CD4-positive, alpha-beta T cell treated with Interleukin-17A for 4 hours (primary cell): Measurements from ENCODE around the gene PTCSC3.
"Not testable (repeated sequence)": the region's sequence is repeated elsewhere in the genome, so short reads cannot be mapped to it uniquely, and the experiment has no call there.

Source experiments
- DNase-seq: peaks from one replicate; pipeline ENCODE4 v3.0.0-alpha.2; 2020; ENCODE audit warnings: mixed read lengths

PTCSC3 gene

GRCh38 chr14:36171607-36172006 lies 4.9 kb downstream of the PTCSC3 start:
- DNase-seq: no peak

GRCh38 chr14:36167431-36167830 lies 9.1 kb downstream of the PTCSC3 start:
- no peak for DNase-seq

GRCh38 chr14:36163451-36163850 lies 13.1 kb downstream of the PTCSC3 start:
- DNase-seq: no peak

- DNase-seq: no peak
These were observed 14.3 kb downstream of the PTCSC3 start for GRCh38 chr14:36162267-36162666.

- DNase-seq: no peak
These were observed 14.7 kb downstream of the PTCSC3 start for GRCh38 chr14:36161776-36162175.

- no peak for DNase-seq
These were observed 25.2 kb downstream of the PTCSC3 start for GRCh38 chr14:36151335-36151734.

DNA sequence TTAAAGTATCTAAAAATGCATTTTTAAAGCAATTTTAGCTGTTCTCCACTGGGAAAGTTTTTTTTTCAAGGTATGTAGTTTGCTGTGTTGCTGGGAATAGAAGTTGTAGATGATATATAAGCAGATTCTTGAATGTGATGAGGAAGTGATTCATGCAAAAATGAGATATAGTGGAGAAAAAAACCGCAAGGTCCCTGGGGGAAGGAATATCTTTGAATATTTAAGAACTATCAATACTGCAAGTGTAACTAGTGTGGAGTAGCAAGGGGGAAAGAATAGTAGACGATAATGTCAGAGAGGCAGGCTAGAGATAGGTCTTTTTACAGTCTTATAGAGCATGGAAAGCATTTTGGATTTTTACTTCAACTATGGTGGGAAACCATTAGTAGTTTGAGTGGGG lies 42.5 kb downstream of the PTCSC3 start:
- no peak for DNase-seq

- no peak for DNase-seq
These were observed 43.7 kb downstream of the PTCSC3 start for GRCh38 chr14:36132826-36133225.

- DNase-seq: no peak
These were observed 46.3 kb downstream of the PTCSC3 start for GRCh38 chr14:36130186-36130585.

DNA sequence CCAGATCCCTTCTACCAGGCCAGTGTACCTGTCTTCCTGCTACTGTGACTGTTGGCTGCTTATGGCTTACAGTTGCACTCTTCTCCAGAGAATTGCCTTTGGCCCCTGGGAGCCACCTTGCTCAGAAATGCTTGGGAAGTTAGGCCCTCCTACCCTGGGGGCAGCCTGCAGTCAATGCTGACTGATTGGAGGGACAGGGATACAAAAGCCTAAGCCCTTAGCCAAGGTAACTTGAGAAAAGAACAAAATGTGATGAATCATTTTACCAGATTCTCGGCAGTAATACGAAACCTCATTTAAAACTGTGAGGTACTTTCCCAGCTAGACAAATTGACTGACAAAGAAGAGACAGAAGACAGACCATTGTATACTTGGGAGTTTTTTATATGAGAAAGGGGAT lies 47.3 kb downstream of the PTCSC3 start:
- DNase-seq: no peak

DNA sequence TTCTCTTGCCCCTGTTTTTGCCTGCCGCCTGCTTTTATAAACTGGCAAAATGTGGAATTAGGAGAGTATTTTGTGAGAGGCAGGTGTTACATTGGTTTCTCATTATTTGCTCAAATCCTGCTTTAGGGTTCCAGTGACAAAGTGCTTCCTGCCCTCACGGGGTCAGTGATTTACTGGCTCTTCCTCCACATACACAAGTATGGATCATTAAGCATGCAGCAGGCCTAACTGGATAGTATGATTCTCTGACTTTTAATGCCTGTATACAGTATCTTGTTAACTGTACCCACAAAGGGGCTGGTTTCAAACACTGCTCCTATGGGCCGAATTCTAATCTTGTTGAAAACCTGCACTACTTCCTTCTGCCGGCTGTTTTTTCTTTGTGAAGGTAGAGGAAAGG lies 63.2 kb downstream of the PTCSC3 start:
- DNase-seq: no peak

DNA sequence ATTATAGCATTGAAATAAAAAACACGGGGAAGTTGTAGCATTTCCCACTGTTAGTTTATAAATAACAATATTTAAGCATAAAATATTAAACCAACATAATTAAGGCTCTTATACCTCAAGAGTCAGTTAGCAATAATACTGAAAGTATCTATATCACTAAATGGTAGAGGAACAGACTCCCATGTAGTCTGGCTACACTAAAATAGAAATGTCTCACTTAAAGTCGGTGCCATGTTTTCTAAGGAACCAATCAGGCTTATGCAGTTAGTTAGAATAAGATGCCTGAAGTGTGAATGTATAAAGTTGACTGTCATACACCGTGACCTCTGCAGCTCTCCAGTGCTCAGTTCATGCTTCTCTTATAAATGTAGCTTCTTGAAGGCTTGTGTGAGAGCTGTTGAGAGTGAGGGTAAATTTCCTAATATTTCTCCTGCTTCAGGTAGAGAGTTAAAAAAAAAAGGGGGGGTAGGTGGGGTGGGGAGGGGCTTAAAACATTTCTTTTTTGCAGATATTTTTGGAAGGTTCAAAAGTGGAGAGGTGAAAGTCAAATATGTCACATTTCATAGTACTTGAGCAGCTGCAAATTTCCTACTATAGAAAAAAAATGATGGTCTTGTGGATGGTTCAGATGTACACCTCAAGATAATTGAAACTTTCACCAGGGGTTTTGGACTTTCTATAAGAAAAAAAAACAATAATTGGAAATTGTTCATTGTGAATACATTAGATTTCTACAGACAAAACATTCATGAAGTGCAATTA lies 64.5 kb downstream of the PTCSC3 start:
- DNase-seq: no peak

DNA sequence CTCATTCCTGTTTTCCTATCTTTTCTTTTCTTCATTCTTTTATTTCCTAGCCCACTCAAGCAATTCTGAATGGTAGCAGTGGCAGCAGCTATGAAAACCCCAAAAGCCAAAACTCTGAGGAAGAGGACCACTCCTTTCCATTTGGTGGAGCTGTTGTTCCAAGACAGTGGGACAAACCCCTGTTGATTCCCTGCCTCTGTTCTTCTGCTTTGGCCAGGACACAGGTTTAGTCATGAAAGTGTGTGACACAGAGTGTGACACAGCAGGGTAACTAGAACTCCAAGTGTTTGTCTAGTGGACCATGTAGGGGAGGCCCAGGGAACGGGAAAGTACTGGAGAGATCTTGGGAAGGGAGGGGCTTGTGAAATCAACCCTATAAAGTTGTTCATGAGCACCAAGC lies 71.1 kb downstream of the PTCSC3 start:
- no peak for DNase-seq

- DNase-seq: not testable (repeated sequence)
These were observed 72.3 kb downstream of the PTCSC3 start for GRCh38 chr14:36104258-36104657.

- no peak for DNase-seq
These were observed 76.9 kb downstream of the PTCSC3 start for GRCh38 chr14:36099619-36100018.

- DNase-seq: no peak
These were observed 79.2 kb downstream of the PTCSC3 start for GRCh38 chr14:36097356-36097755.

DNA sequence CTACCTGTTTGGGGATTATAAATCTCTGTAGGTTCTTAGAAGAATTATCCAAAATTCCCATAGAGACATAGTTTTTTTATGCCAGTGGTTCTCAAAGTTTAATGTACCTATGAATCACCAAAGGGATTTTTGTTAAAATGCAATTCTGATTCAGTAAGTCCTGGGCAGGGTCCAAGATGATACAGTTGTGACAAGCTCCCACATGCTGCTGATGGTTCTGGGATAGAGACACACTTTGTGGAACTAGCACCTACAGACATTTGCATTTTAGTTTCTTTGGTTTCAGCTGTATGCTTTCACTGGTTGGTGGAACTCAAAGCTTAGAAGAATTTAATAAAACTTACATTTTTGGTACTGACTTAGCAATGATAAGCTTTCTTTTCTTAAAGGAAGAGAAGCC lies 80.4 kb downstream of the PTCSC3 start:
- no peak for DNase-seq

GRCh38 chr14:36094963-36095362 lies 81.6 kb downstream of the PTCSC3 start:
- no peak for DNase-seq

DNA sequence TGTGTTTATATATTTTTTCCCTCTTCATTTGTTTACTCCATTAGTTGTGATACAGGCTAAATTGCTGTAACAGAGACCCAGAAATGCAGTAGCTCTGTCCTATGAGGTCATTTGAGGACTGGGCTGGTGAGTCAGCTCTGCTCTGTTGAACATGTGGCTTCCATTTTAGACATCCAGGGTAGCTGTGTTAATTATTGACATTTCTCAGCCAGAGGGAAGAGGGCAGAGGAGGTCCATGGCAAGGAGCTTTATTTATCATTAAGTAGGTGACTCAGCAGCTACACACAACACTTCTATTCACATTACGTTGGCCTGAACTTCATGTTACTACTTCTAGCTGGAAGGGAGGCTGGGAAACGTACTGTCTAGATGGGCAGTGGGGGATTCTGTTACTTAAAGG lies 85.4 kb downstream of the PTCSC3 start:
- no peak for DNase-seq

DNA sequence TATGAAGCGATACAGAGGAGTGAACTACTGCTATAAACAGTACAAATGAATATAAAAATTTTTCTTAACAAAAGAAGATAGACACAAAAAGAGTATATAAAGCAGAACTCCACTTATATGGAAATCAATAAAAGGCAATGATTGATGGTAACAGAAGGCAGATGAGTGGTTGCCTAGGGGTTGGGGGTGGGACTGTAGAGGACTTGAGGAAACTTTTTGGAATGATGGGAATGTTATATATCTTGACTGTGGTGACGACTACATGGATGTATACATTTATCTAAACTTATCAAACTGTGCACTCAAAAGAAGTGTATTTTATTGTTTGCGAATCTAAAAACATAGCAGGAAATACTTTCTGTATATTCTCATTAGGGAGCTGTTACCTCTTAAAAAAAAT lies 89.1 kb downstream of the PTCSC3 start:
- no peak for DNase-seq

- DNase-seq: no peak
These were observed 89.7 kb downstream of the PTCSC3 start for GRCh38 chr14:36086629-36087395.

DNA sequence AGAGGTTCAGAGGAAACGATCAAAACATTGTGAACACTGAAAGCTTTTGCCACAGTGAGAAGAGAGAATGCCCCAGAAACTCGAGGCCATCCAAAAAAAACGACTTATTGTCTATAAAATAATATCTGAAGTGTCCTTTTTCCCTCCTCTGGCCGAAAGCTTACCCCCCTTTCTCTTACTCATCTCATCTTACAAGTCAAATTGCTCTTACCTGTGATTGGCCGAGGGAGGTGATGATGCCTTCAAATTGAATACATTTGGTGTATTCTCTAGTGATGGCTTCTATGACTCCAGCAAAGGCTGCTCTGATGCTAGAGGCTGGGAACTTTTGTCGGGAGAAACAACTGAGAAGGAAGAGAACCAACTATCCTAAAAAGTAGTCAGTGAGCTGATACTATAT lies 90.7 kb downstream of the PTCSC3 start:
- DNase-seq: no peak
